Activated CD4-positive, alpha-beta T cell treated with anti-CD3 and anti-CD28 coated beads, Interleukin-2, Interleukin-4, amounts not matched to agents 100 ng/mL and 50 ng/mL, durations not matched to agents 16 hours and 8 hours (primary cell): ENCODE results near the gene ENPEP.
"Not testable (repeated sequence)": the region's sequence is repeated elsewhere in the genome, so short reads cannot be mapped to it uniquely, and the experiment has no call there.

Experiments used
- DNase-seq: peaks from one replicate; pipeline ENCODE4 v3.0.0-alpha.2; 2020; ENCODE audit warnings: low spot score

Gene ENPEP

GRCh38 chr4:110475881-110476818, at the start of gene ENPEP:
ENPEP (plus strand) TSS chr4:110476155; CDS start chr4:110476415, 260 bp downstream.
- DNase-seq: no peak

- DNase-seq: not testable (repeated sequence)
These were observed 44.1 kb upstream of the ENPEP start for GRCh38 chr4:110431805-110432204.

GRCh38 chr4:110437292-110437691, 38.7 kb upstream of the ENPEP start:
- DNase-seq: not testable (repeated sequence)

- DNase-seq: not testable (repeated sequence)
These were observed 36.7 kb upstream of the ENPEP start for GRCh38 chr4:110439209-110439608.

- no peak for DNase-seq
These were observed 33.6 kb upstream of the ENPEP start for GRCh38 chr4:110442309-110442708.

GRCh38 chr4:110442788-110443187, 33.2 kb upstream of the ENPEP start:
- no peak for DNase-seq

GRCh38 chr4:110449947-110450346, 26.0 kb upstream of the ENPEP start:
- DNase-seq: no peak

- no peak for DNase-seq
These were observed 23.4 kb upstream of the ENPEP start for GRCh38 chr4:110452546-110452945.

- no peak for DNase-seq
These were observed 21.5 kb upstream of the ENPEP start for GRCh38 chr4:110454441-110454840.

GRCh38 chr4:110458494-110459266, 17.3 kb upstream of the ENPEP start:
- no peak for DNase-seq

GRCh38 chr4:110460074-110460746, 15.7 kb upstream of the ENPEP start:
- no peak for DNase-seq

GRCh38 chr4:110467400-110467799, 8.6 kb upstream of the ENPEP start:
- DNase-seq: no peak

- DNase-seq: no peak
These were observed 3.2 kb upstream of the ENPEP start for GRCh38 chr4:110472583-110473329.

GRCh38 chr4:110474481-110474880, 1.5 kb upstream of the ENPEP start:
- no peak for DNase-seq

GRCh38 chr4:110475080-110475479, 875 bp upstream of the ENPEP start:
- DNase-seq: not testable (repeated sequence)

- DNase-seq: no peak
These were observed 1.9 kb downstream of the ENPEP start for GRCh38 chr4:110477836-110478235.

- DNase-seq: no peak
These were observed 4.1 kb downstream of the ENPEP start for GRCh38 chr4:110480031-110480549.

GRCh38 chr4:110480746-110481271, 4.9 kb downstream of the ENPEP start:
- DNase-seq: no peak

- DNase-seq: no peak
These were observed 7.6 kb downstream of the ENPEP start for GRCh38 chr4:110483516-110483915.

GRCh38 chr4:110484029-110484428, 8.1 kb downstream of the ENPEP start:
- DNase-seq: no peak

- no peak for DNase-seq
These were observed 8.8 kb downstream of the ENPEP start for GRCh38 chr4:110484767-110485166.
